Measurements from ENCODE around the gene ALDH1A3. TPM values are rescaled to one million over a fixed set of nuclear protein-coding genes. Genes with fewer than 3 reads are reported as not detected.
A peak's percentile ranks its signal among the peaks of the same experiment; 100 is the strongest.

The ALDH1A3 gene
- total RNA-seq, 1 donor from 2014 or later = 10.9 TPM

GRCh38 chr15:100918034-100918689 lies 38.5 kb downstream of the ALDH1A3 start:
- Histone ChIP-seq H3K9me3 (no peaks in the 10 kb centered on the region), H3K4me1 (peaks cover 0 to 3% of the 10 kb centered on the region in 2 donors), H3K27me3 (no peaks in the 10 kb centered on the region), H3K27ac (peak overlapping the region; percentile 66 to 68), H3K36me3 (no peaks in the 10 kb centered on the region), H3K4me3 (peak overlapping the region; percentile 75 to 99)
- peak; percentile 87 to 97 (median 94) for TF ChIP-seq CTCF (IDR thresholded peaks at IDR 0.05)
- DNase-seq (ENCODE audit: low spot score in 2 of 2) = peak; percentile 36 to 89
- intact Hi-C loops (cut with DNase I) = loop anchor here (1.0 to 5.0 kb wide), 3 partner anchors 89 to 359 kb away; partner anchors contain the start of gene SELENOS

GRCh38 chr15:100918690-100919480 lies 39.3 kb downstream of the ALDH1A3 start, which contains the start of gene LRRK1:
Gene LRRK1, plus strand, starts transcription at chr15:100919357. Its CDS starts 5,276 bp downstream, at chr15:100924633.
- H3K36me3 ChIP-seq = no peaks in the 10 kb centered on the region
- H3K4me1 ChIP-seq = peaks cover 0 to 3% of the 10 kb centered on the region in 2 donors
- intact Hi-C loops (cut with DNase I) = loop anchor here (1.0 to 5.0 kb wide), 3 partner anchors 88 to 358 kb away; partner anchors contain the start of gene SELENOS
- peak within 1 kb of the TSS; percentile 66 to 68 for H3K27ac ChIP-seq
- H3K4me3 ChIP-seq = peak within 1 kb of the TSS; percentile 75 to 99
- H3K9me3 ChIP-seq = no peaks in the 10 kb centered on the region
- no peaks in the 10 kb centered on the region for H3K27me3 ChIP-seq
- DNase-seq (ENCODE audit: low spot score in 2 of 2) = no peak
- TF ChIP-seq CTCF (IDR thresholded peaks at IDR 0.05) = peak in 1 of 3 experiments; percentile 5

- H3K4me3 ChIP-seq = peak overlapping the region; percentile 75 to 99
- peak overlapping the region; percentile 41 to 58 for H3K27ac ChIP-seq
- no peaks in the 10 kb centered on the region for H3K9me3 ChIP-seq
- no peak for TF ChIP-seq CTCF (IDR thresholded peaks at IDR 0.05)
- no peaks in the 10 kb centered on the region for H3K27me3 ChIP-seq
- peaks cover 0 to 8% of the 10 kb centered on the region in 2 donors for H3K36me3 ChIP-seq
- H3K4me1 ChIP-seq = peaks cover 0 to 3% of the 10 kb centered on the region in 2 donors
- intact Hi-C loops (cut with DNase I) = loop anchor here (5.0 kb wide), 2 partner anchors 338 to 358 kb away; partner anchors contain the start of gene SELENOS
- DNase-seq (ENCODE audit: low spot score in 2 of 2) = no peak
These were observed 40.1 kb downstream of the ALDH1A3 start for GRCh38 chr15:100919481-100920405.

DNA sequence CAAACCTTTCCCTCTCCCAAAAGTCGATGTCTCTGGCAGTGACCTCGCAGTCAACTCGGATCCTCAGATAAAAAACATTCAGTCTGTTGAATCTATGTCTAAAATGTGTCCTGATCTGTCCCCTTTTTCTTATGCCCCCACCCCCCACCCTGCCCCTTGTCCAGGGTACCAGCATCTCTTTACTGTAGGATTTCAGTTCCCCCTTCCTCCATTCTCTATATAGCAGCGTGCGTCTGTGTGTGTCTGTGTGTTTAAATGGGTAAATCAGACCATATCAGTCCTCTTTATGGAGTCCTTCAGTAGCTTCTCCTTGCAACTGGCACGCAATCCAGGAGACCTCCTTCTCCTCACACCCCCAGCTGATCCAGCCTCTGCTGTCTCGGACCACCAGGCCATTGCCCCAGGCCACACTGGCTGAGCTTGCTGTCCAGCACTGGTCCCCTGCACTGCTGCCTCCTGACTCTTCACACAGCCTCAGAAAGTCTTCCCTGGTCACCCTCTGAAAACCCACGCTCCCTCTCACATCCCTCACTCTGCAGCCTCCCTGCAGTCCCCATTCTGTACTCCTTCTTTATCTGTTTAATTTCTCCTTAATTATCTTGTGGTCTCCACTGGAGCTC lies 41.0 kb downstream of the ALDH1A3 start:
- intact Hi-C loops (cut with DNase I) = no loop called here
- Histone ChIP-seq H3K4me3 (peak overlapping the region in 1 of 2 donors; percentile 99), H3K4me1 (peaks cover 0 to 3% of the 10 kb centered on the region in 2 donors), H3K36me3 (peaks cover 2 to 12% of the 10 kb centered on the region in 2 donors), H3K27me3 (no peaks in the 10 kb centered on the region), H3K27ac (no peak overlapping the region), H3K9me3 (no peaks in the 10 kb centered on the region)
- DNase-seq (ENCODE audit: low spot score in 2 of 2) = no peak
- TF ChIP-seq CTCF (IDR thresholded peaks at IDR 0.05) = no peak

Data from ascending aorta (tissue), 2 donors.